WTC11 (cell line): ENCODE data around the gene LRRC7. TPM values are rescaled to one million over a fixed set of nuclear protein-coding genes. Genes with fewer than 3 reads are reported as not detected.

Source experiments
- ATAC-seq: fragments of 200-7000 bp; cut with Tn5 transposase; 2 replicates; pipeline ENCODE4 v1.10.0; 2021; ENCODE audit warnings: mild to moderate bottlenecking, moderate library complexity
- CTCF ChIA-PET: fragments of 300-600 bp; sonication (Branson Sonifier 250); formaldehyde crosslinking; loops from one replicate; lab custom pipeline; 2021; ENCODE audit warnings: antibody characterized with exemption; lab: Charles Lee
- POLR2A ChIA-PET: fragments of 350-600 bp; sonication (Branson Sonifier 250); formaldehyde crosslinking; loops from one replicate; lab custom pipeline; 2021; ENCODE audit warnings: antibody characterized with exemption; lab: Charles Lee
- DNase-seq: peaks from one replicate; pipeline ENCODE4 v3.0.0; 2021; ENCODE audit warnings: low spot score
- H3K27ac Mint-ChIP-seq: 2 replicates; pipeline ENCODE4 v1.8.0; 2021; ENCODE audit warnings: mixed read lengths
- H3K27me3 Mint-ChIP-seq: 2 replicates; pipeline ENCODE4 v1.8.0; 2021; ENCODE audit warnings: low read depth, mild to moderate bottlenecking, moderate library complexity, mixed read lengths
- H3K36me3 Mint-ChIP-seq: 2 replicates; pipeline ENCODE4 v1.8.0; 2021; ENCODE audit warnings: mixed read lengths
- H3K4me1 Mint-ChIP-seq: 2 replicates; pipeline ENCODE4 v1.8.0; 2022; ENCODE audit warnings: mixed read lengths
- H3K4me3 Mint-ChIP-seq: 2 replicates; pipeline ENCODE4 v1.8.0; 2021; ENCODE audit warnings: mild to moderate bottlenecking, moderate library complexity, mixed read lengths
- H3K9me3 Mint-ChIP-seq: 2 replicates; pipeline ENCODE4 v1.8.0; 2021; ENCODE audit warnings: mixed read lengths
- E2F4 ChIP-seq: sonication (generic); formaldehyde crosslinking; IDR thresholded peaks from 2 replicates; pipeline ENCODE4 v1.8.1; 2022; ENCODE audit warnings: low read depth, mild to moderate bottlenecking, moderate library complexity, missing genetic modification reagents, borderline replicate concordance
- EMX1 ChIP-seq: fragments of 250-450 bp; sonication (Bioruptor Pico); IDR thresholded peaks from 2 replicates; pipeline ENCODE4 v1.8.0; 2021; ENCODE audit warnings: mild to moderate bottlenecking
- ETV6 ChIP-seq: sonication (generic); formaldehyde crosslinking; IDR thresholded peaks from 2 replicates; pipeline ENCODE4 v1.8.1; 2022; ENCODE audit warnings: mild to moderate bottlenecking, missing genetic modification reagents
- FOXK1 ChIP-seq: sonication (generic); formaldehyde crosslinking; IDR thresholded peaks from 2 replicates; pipeline ENCODE4 v1.8.0; 2022; ENCODE audit warnings: mild to moderate bottlenecking, moderate library complexity, missing genetic modification reagents
- GRHL2 ChIP-seq: fragments of 250-450 bp; sonication (Bioruptor Pico); IDR thresholded peaks from 2 replicates; pipeline ENCODE4 v1.8.0; 2022; ENCODE audit warnings: mild to moderate bottlenecking, moderate library complexity; ENCODE audit not compliant: insufficient replicate concordance, severe bottlenecking
- GTF2I ChIP-seq: fragments of 250-450 bp; sonication (Bioruptor Pico); conservative IDR thresholded peaks from 2 replicates; pipeline ENCODE4 v1.4.0; 2021; ENCODE audit warnings: mild to moderate bottlenecking
- HMGA2 ChIP-seq: fragments of 250-450 bp; sonication (Bioruptor Pico); IDR thresholded peaks from 2 replicates; pipeline ENCODE4 v1.4.0; 2021; ENCODE audit warnings: mild to moderate bottlenecking, moderate library complexity
- IRF2 ChIP-seq: sonication (generic); formaldehyde crosslinking; IDR thresholded peaks from 2 replicates; pipeline ENCODE4 v1.8.0; 2022; ENCODE audit warnings: low read depth, missing genetic modification reagents, borderline replicate concordance
- JAZF1 ChIP-seq: fragments of 250-450 bp; sonication (Bioruptor Pico); IDR thresholded peaks from 2 replicates; pipeline ENCODE4 v1.9.0; 2021; ENCODE audit warnings: moderate library complexity, mild to moderate bottlenecking, inconsistent platforms
- JUN ChIP-seq: sonication (generic); formaldehyde crosslinking; IDR thresholded peaks from 2 replicates; pipeline ENCODE4 v1.8.0; 2023; ENCODE audit warnings: mild to moderate bottlenecking, missing genetic modification reagents
- KAT7 ChIP-seq: sonication (generic); formaldehyde crosslinking; IDR thresholded peaks from 2 replicates; pipeline ENCODE4 v1.8.1; 2023; ENCODE audit warnings: missing genetic modification reagents, mild to moderate bottlenecking, borderline replicate concordance
- MYBL2 ChIP-seq: sonication (generic); formaldehyde crosslinking; IDR thresholded peaks from 2 replicates; pipeline ENCODE4 v1.8.1; 2023; ENCODE audit warnings: mild to moderate bottlenecking, moderate library complexity, missing genetic modification reagents
- NFE2L1 ChIP-seq: sonication (generic); formaldehyde crosslinking; IDR thresholded peaks from 2 replicates; pipeline ENCODE4 v1.8.1; 2023; ENCODE audit warnings: missing genetic modification reagents
- PRDM15 ChIP-seq: sonication (generic); formaldehyde crosslinking; IDR thresholded peaks from 2 replicates; pipeline ENCODE4 v1.8.0; 2022; ENCODE audit warnings: missing genetic modification reagents
- RORB ChIP-seq: fragments of 250-450 bp; sonication (Bioruptor Pico); IDR thresholded peaks from 2 replicates; pipeline ENCODE4 v1.9.0; 2021; ENCODE audit warnings: mild to moderate bottlenecking
- SOX15 ChIP-seq: fragments of 250-450 bp; sonication (Bioruptor Pico); IDR thresholded peaks from 2 replicates; pipeline ENCODE4 v1.9.0; 2021; ENCODE audit warnings: mild to moderate bottlenecking
- ZMAT4 ChIP-seq: fragments of 250-450 bp; sonication (Bioruptor Pico); IDR thresholded peaks from 2 replicates; pipeline ENCODE4 v1.9.0; 2021; ENCODE audit warnings: mild to moderate bottlenecking
- ZNF219 ChIP-seq: sonication (generic); formaldehyde crosslinking; IDR thresholded peaks from 2 replicates; pipeline ENCODE4 v1.8.0; 2023; ENCODE audit warnings: missing genetic modification reagents, mild to moderate bottlenecking, borderline replicate concordance
- ZNF317 ChIP-seq: sonication (generic); formaldehyde crosslinking; IDR thresholded peaks from 2 replicates; pipeline ENCODE4 v1.8.1; 2023; ENCODE audit warnings: low read depth, mild to moderate bottlenecking, moderate library complexity, missing genetic modification reagents, borderline replicate concordance
- ZNF423 ChIP-seq: fragments of 250-450 bp; sonication (Bioruptor Pico); IDR thresholded peaks from 2 replicates; pipeline ENCODE4 v2.1.2; 2022; ENCODE audit warnings: mild to moderate bottlenecking, moderate library complexity
- ZNF671 ChIP-seq: fragments of 250-450 bp; sonication (Bioruptor Pico); IDR thresholded peaks from 2 replicates; pipeline ENCODE4 v1.8.0; 2021; ENCODE audit warnings: mild to moderate bottlenecking
- total RNA-seq: library from RNA; stranded (reverse); gene quantifications from 3 replicates; pipeline ENCODE4 v1.2.3, GENCODE V29; 2021
- TF ChIP-seq, protein P1 (sequence below): sonication (generic); formaldehyde crosslinking; IDR thresholded peaks from 2 replicates; pipeline ENCODE4 v1.8.1; 2023; ENCODE audit warnings: mild to moderate bottlenecking, missing genetic modification reagents, moderate library complexity
- TF ChIP-seq, protein P2 (sequence below): fragments of 250-450 bp; sonication (Bioruptor Pico); conservative IDR thresholded peaks from 2 replicates; pipeline ENCODE4 v1.9.0; 2021; ENCODE audit warnings: mild to moderate bottlenecking
- TF ChIP-seq, protein P3 (sequence below): sonication (generic); formaldehyde crosslinking; IDR thresholded peaks from 2 replicates; pipeline ENCODE4 v1.8.1; 2022; ENCODE audit warnings: mild to moderate bottlenecking, missing genetic modification reagents, moderate library complexity, borderline replicate concordance
- TF ChIP-seq, protein P4 (sequence below): sonication (generic); formaldehyde crosslinking; IDR thresholded peaks from 2 replicates; pipeline ENCODE4 v1.8.1; 2023; ENCODE audit warnings: mild to moderate bottlenecking, missing genetic modification reagents, moderate library complexity

The LRRC7 gene
- total RNA-seq, 1 experiment from 2014 or later, result not detected

- TF ChIP-seq PRDM15 (CRISPR knock-in tag), result no peak
- no peak for TF ChIP-seq ETV6
- no peak for TF ChIP-seq ZNF423
Observed at GRCh38 chr1:69738458-69739250, 170.9 kb downstream of the LRRC7 start (continued).

- no peak overlapping the region for H3K27ac Mint-ChIP-seq
- TF ChIP-seq E2F4 (CRISPR knock-in tag) (no peak), ZNF671 (CRISPR knock-in tag) (no peak), JUN (no peak), KAT7 (CRISPR knock-in tag) (no peak), FOXK1 (no peak), MYBL2 (no peak), GTF2I (CRISPR knock-in tag) (no peak), ZNF219 (CRISPR knock-in tag) (no peak), SOX15 (CRISPR knock-in tag) (no peak), GRHL2 (CRISPR knock-in tag) (no peak)
- POLR2A ChIA-PET, result no interaction called here
- ATAC-seq, result peak; percentile 35
- CTCF ChIA-PET, result interaction anchor here (1.7 to 2.1 kb wide), 3 partner anchors 38 to 1139 kb away, joined by 4 to 8 read pairs (median 5); no protein-coding TSS in a partner anchor
- no peaks in the 10 kb centered on the region; the same call in 1 of the 2 replicates for H3K27me3 Mint-ChIP-seq
- H3K4me1 Mint-ChIP-seq, result peaks cover 31% of the 10 kb centered on the region
- DNase-seq, result no peak
- no peak overlapping the region for H3K4me3 Mint-ChIP-seq
- H3K36me3 Mint-ChIP-seq, result peaks cover 4% of the 10 kb centered on the region; the same call in 1 of the 2 replicates
- H3K9me3 Mint-ChIP-seq, result peaks cover 9% of the 10 kb centered on the region
Observed at GRCh38 chr1:69739251-69739605, 171.5 kb downstream of the LRRC7 start.

- no peak for DNase-seq
- CTCF ChIA-PET, result no interaction called here
- no peaks in the 10 kb centered on the region for H3K27me3 Mint-ChIP-seq
- peaks cover 35% of the 10 kb centered on the region for H3K4me1 Mint-ChIP-seq
- H3K27ac Mint-ChIP-seq, result peak overlapping the region; percentile 34; the same call in 1 of the 2 replicates
- POLR2A ChIA-PET, result no interaction called here
- no peaks in the 10 kb centered on the region for H3K9me3 Mint-ChIP-seq
- H3K36me3 Mint-ChIP-seq, result no peaks in the 10 kb centered on the region
- H3K4me3 Mint-ChIP-seq, result no peak overlapping the region
- ATAC-seq, result peak; percentile 32; the same call in 1 of the 2 replicates
- no peak for TF ChIP-seq RORB
- TF ChIP-seq, protein P1, sequence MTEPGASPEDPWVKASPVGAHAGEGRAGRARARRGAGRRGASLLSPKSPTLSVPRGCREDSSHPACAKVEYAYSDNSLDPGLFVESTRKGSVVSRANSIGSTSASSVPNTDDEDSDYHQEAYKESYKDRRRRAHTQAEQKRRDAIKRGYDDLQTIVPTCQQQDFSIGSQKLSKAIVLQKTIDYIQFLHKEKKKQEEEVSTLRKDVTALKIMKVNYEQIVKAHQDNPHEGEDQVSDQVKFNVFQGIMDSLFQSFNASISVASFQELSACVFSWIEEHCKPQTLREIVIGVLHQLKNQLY (CRISPR knock-in tag), result no peak
- TF ChIP-seq, protein P2, sequence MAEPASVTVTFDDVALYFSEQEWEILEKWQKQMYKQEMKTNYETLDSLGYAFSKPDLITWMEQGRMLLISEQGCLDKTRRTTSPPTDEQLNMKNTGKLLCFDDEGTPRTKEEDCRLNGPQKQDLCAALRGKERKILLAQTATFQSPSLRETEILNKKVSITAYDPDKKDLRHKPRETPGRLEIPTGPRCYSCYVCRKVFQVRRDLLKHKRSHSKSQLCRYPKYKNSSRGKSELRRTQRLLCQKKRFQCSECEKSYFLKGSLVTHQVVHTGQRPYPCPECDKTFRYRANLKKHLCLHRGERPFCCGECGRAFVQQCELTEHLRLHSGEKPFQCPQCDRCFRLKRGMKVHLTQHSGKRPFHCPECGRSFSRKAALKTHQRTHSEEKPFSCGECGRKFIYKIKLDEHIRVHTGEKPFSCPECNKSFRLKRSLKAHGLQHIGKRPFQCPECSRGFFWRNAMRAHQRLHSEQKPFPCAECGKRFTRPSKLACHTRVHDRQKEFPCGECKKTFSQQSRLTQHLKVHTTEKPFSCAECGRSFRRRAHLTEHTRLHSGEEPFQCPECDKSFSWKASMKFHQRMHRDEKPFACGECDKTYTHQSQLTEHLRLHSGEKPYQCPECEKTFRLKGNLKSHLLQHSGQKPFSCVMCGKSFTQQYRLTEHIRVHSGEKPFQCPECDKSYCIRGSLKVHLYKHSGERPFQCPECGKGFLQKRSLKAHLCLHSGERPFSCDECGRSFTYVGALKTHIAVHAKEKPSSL, result no peak
- TF ChIP-seq, protein P3, sequence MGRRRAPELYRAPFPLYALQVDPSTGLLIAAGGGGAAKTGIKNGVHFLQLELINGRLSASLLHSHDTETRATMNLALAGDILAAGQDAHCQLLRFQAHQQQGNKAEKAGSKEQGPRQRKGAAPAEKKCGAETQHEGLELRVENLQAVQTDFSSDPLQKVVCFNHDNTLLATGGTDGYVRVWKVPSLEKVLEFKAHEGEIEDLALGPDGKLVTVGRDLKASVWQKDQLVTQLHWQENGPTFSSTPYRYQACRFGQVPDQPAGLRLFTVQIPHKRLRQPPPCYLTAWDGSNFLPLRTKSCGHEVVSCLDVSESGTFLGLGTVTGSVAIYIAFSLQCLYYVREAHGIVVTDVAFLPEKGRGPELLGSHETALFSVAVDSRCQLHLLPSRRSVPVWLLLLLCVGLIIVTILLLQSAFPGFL, result no peak
- no peak for TF ChIP-seq ZMAT4 (CRISPR knock-in tag)
- no peak for TF ChIP-seq NFE2L1
- no peak for TF ChIP-seq EMX1 (CRISPR knock-in tag)
- TF ChIP-seq ZNF317 (CRISPR knock-in tag), result no peak
- no peak for TF ChIP-seq JAZF1 (CRISPR knock-in tag)
- TF ChIP-seq IRF2 (CRISPR knock-in tag), result no peak
- TF ChIP-seq, protein P4, sequence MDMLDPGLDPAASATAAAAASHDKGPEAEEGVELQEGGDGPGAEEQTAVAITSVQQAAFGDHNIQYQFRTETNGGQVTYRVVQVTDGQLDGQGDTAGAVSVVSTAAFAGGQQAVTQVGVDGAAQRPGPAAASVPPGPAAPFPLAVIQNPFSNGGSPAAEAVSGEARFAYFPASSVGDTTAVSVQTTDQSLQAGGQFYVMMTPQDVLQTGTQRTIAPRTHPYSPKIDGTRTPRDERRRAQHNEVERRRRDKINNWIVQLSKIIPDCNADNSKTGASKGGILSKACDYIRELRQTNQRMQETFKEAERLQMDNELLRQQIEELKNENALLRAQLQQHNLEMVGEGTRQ (CRISPR knock-in tag), result no peak
- no peak for TF ChIP-seq HMGA2 (CRISPR knock-in tag)
Observed at GRCh38 chr1:69743146-69743545, 175.4 kb downstream of the LRRC7 start.
